SK-N-SH (cell line): ENCODE data around the gene VMAC. TPM values are rescaled to one million over a fixed set of nuclear protein-coding genes. Genes with fewer than 3 reads are reported as not detected.
A peak's percentile ranks its signal among the peaks of the same experiment; 100 is the strongest.

ENCODE experiments used
- CTCF ChIA-PET: fragments of 300-600, 350-600 bp; formaldehyde crosslinking; extraction: SDS; loops from one replicate; lab custom pipeline; 2021; lab: Yijun Ruan, JAX
- POLR2A ChIA-PET: fragments of 350-600 bp; sonication (Branson Sonifier 250); formaldehyde crosslinking; extraction: SDS; loops from one replicate; lab custom pipeline; 2020; ENCODE audit warnings: antibody characterized with exemption, inconsistent platforms; lab: Yijun Ruan, JAX
- DNase-seq: peaks from one replicate; pipeline ENCODE4 v3.0.0; 2012
- H2AFZ ChIP-seq: fragments of 200-600 bp; sonication (generic); 2 replicates; pipeline ENCODE4 v1.8.1; 2016; ENCODE audit warnings: antibody characterized with exemption, mild to moderate bottlenecking, low read depth
- H3F3A ChIP-seq: fragments of 200-600 bp; sonication (generic); replicated peaks from 2 replicates; pipeline ENCODE3; 2016; ENCODE audit warnings: antibody characterized with exemption, mild to moderate bottlenecking; ENCODE audit not compliant: insufficient read depth
- H3K27ac ChIP-seq, 2 experiments: fragments of 200-500 bp in 1 of 2; fragments of 200-600 bp in 1 of 2; sonication (Bioruptor generic) in 1 of 2; sonication (generic), shearing (Covaris generic) in 1 of 2; 2 replicates each; pipeline versions ENCODE4 v1.5.1 to v1.6.1; 2014 to 2016; ENCODE audit warnings: low read depth in 2 of 2, inconsistent platforms in 1 of 2, low read length in 1 of 2, mild to moderate bottlenecking in 1 of 2, mixed read lengths in 1 of 2
- H3K27me3 ChIP-seq: fragments of 200-600 bp; sonication (generic), shearing (Covaris generic); 2 replicates; pipeline ENCODE4 v1.6.1; 2016; ENCODE audit warnings: mixed run types; ENCODE audit not compliant: insufficient read depth
- H3K36me3 ChIP-seq, 2 experiments: fragments of 200-500 bp in 1 of 2; fragments of 200-600 bp in 1 of 2; sonication (Bioruptor generic) in 1 of 2; sonication (generic) in 1 of 2; replicated peaks in 1 of 2; 2 replicates each; pipeline versions ENCODE3 to v1.5.1; 2014 to 2016; ENCODE audit warnings: low read length in 1 of 2, mild to moderate bottlenecking in 1 of 2; ENCODE audit not compliant: insufficient read depth in 2 of 2, control insufficient read depth in 1 of 2
- H3K4me1 ChIP-seq, 2 experiments: fragments of 200-500 bp in 1 of 2; fragments of 200-600 bp in 1 of 2; sonication (Bioruptor generic) in 1 of 2; sonication (generic), shearing (Covaris generic) in 1 of 2; 2 replicates each; pipeline versions ENCODE4 v1.5.1 to v1.6.1; 2014 to 2016; ENCODE audit warnings: low read depth in 1 of 2, low read length in 1 of 2, mixed run types in 1 of 2; ENCODE audit not compliant: insufficient read depth in 2 of 2, control insufficient read depth in 1 of 2
- H3K4me2 ChIP-seq: fragments of 200-600 bp; sonication (generic), shearing (Covaris generic); 2 replicates; pipeline ENCODE4 v1.6.1; 2017; ENCODE audit warnings: mixed run types
- H3K4me3 ChIP-seq, 2 experiments: fragments of 200-500 bp in 1 of 2; fragments of 200-600 bp in 1 of 2; sonication (Bioruptor generic) in 1 of 2; sonication (generic), shearing (Covaris generic) in 1 of 2; 2 replicates each; pipeline versions ENCODE4 v1.5.1 to v1.8.1; 2014 to 2016; ENCODE audit warnings: low read depth in 2 of 2, inconsistent platforms in 1 of 2, low read length in 1 of 2, mild to moderate bottlenecking in 1 of 2, mixed read lengths in 1 of 2, moderate library complexity in 1 of 2
- H3K79me2 ChIP-seq: fragments of 200-600 bp; sonication (generic); 2 replicates; pipeline ENCODE4 v1.8.1; 2017; ENCODE audit warnings: mild to moderate bottlenecking; ENCODE audit not compliant: insufficient read depth
- H3K9ac ChIP-seq: fragments of 200-600 bp; sonication (generic); 2 replicates; pipeline ENCODE4 v1.6.1; 2017; ENCODE audit warnings: mixed run types
- H3K9me2 ChIP-seq: fragments of 200-600 bp; sonication (generic); 2 replicates; pipeline ENCODE4 v1.6.1; 2017; ENCODE audit warnings: mixed run types
- H3K9me3 ChIP-seq: fragments of 200-600 bp; sonication (generic); 2 replicates; pipeline ENCODE4 v1.6.1; 2017; ENCODE audit warnings: mixed run types, mild to moderate bottlenecking, moderate library complexity
- H4K20me1 ChIP-seq: fragments of 200-600 bp; sonication (generic); 2 replicates; pipeline ENCODE4 v1.6.1; 2017; ENCODE audit warnings: mild to moderate bottlenecking, mixed run types; ENCODE audit not compliant: insufficient read depth
- ELF1 ChIP-seq: IDR thresholded peaks from 2 replicates; pipeline ENCODE4 v1.4.0; 2012
- FOXM1 ChIP-seq: IDR thresholded peaks from 2 replicates; pipeline ENCODE4 v1.4.0; 2012; ENCODE audit warnings: low read depth, mild to moderate bottlenecking
- JUND ChIP-seq: IDR thresholded peaks from 2 replicates; pipeline ENCODE4 v1.4.0; 2012
- RAD21 ChIP-seq: IDR thresholded peaks from 2 replicates; pipeline ENCODE4 v1.6.1; 2012; ENCODE audit warnings: mild to moderate bottlenecking, low read length
- RCOR1 ChIP-seq: fragments of 150-350 bp; IDR thresholded peaks from 2 replicates; pipeline ENCODE4 v1.6.1; 2017; ENCODE audit warnings: antibody characterized with exemption, low read length
- RFX5 ChIP-seq: IDR thresholded peaks from 2 replicates; pipeline ENCODE4 v1.6.1; 2012; ENCODE audit warnings: mild to moderate bottlenecking, improper control_type of control experiment, low read length
- RXRA ChIP-seq: IDR thresholded peaks from 2 replicates; pipeline ENCODE4 v1.4.0; 2012; ENCODE audit warnings: low read depth, mild to moderate bottlenecking, borderline replicate concordance
- TAF1 ChIP-seq: IDR thresholded peaks from 2 replicates; pipeline ENCODE4 v1.6.1; 2012; ENCODE audit warnings: low read depth, mild to moderate bottlenecking, low read length, moderate library complexity, borderline replicate concordance
- TEAD4 ChIP-seq: IDR thresholded peaks from 2 replicates; pipeline ENCODE4 v1.4.0; 2012; ENCODE audit warnings: mild to moderate bottlenecking, borderline replicate concordance; ENCODE audit not compliant: insufficient read depth
- USF1 ChIP-seq: IDR thresholded peaks from 2 replicates; pipeline ENCODE4 v1.4.0; 2012; ENCODE audit warnings: low read depth, borderline replicate concordance
- YY1 ChIP-seq: IDR thresholded peaks from 2 replicates; pipeline ENCODE4 v1.4.0; 2012; ENCODE audit warnings: low read depth, mild to moderate bottlenecking
- ZBTB33 ChIP-seq: IDR thresholded peaks from 2 replicates; pipeline ENCODE4 v1.4.0; 2012; ENCODE audit warnings: low read depth, borderline replicate concordance
- WGBS: methylation state at CpG from one replicate; pipeline ENCODE4 v1.1.6; 2017; ENCODE audit warnings: low lambda C conversion rate; 5-methylcytosine and 5-hydroxymethylcytosine counted together
- polyA plus RNA-seq, 3 experiments: library from polyadenylated mRNA; depleted of rRNA; stranded (reverse); fragments of >200 nt; gene quantifications; 2 replicates each; pipeline ENCODE4 v1.2.3, GENCODE V29; 2012

Gene VMAC
- polyA plus RNA-seq, 1 of the 3 experiments (the other 2 are of a cell fraction) = 6.5 TPM

GRCh38 chr19:5929179-5929578, 24.5 kb downstream of the VMAC start:
- H4K20me1 ChIP-seq = no peaks in the 10 kb centered on the region; the same call in 1 of the 2 replicates
- peak overlapping the region in 1 of 2 experiments; percentile 96; a peak in 2 of 4 replicates for H3K27ac ChIP-seq
- no peaks in the 10 kb centered on the region for H3K79me2 ChIP-seq
- TF ChIP-seq ZBTB33 (no peak), JUND (no peak)
- H3F3A ChIP-seq = no peaks in the 10 kb centered on the region
- H3K4me3 ChIP-seq = no peak overlapping the region
- no peaks in the 10 kb centered on the region for H3K9me3 ChIP-seq
- H3K9me2 ChIP-seq = no peaks in the 10 kb centered on the region
- CTCF ChIA-PET = interaction anchor here (1.2 to 2.3 kb wide), 3 partner anchors 25 to 125 kb away, joined by 4 to 9 read pairs (median 6); partner anchors contain the start of gene NDUFA11
- H3K27me3 ChIP-seq = no peaks in the 10 kb centered on the region
- H2AFZ ChIP-seq = no peak overlapping the region
- no peak overlapping the region for H3K4me2 ChIP-seq
- POLR2A ChIA-PET = interaction anchor here (1.2 kb wide), 1 partner anchor 8 kb away, joined by 4 read pairs; no protein-coding TSS in a partner anchor
- H3K36me3 ChIP-seq = peaks cover 23 to 77% of the 10 kb centered on the region in 2 experiments
- no peak for DNase-seq
- no peak overlapping the region for H3K9ac ChIP-seq
- WGBS = 91% methylated on average over 13 of the region's 13 CpGs
- H3K4me1 ChIP-seq = peaks cover 1 to 66% of the 10 kb centered on the region in 2 experiments; a peak in 2 of 4 replicates

GRCh38 chr19:5929625-5930024, 25.0 kb downstream of the VMAC start:
- peak overlapping the region in 1 of 2 experiments; percentile 96; a peak in 1 of 4 replicates for H3K27ac ChIP-seq
- 95% methylated on average over 14 of the region's 14 CpGs for WGBS

More at GRCh38 chr19:5929625-5930024, 25.0 kb downstream of the VMAC start:
- no peaks in the 10 kb centered on the region for H3F3A ChIP-seq
- peaks cover 6 to 71% of the 10 kb centered on the region in 2 experiments; a peak in 3 of 4 replicates for H3K4me1 ChIP-seq
- H3K9me3 ChIP-seq = no peaks in the 10 kb centered on the region
- H3K36me3 ChIP-seq = peaks cover 23 to 72% of the 10 kb centered on the region in 2 experiments
- H3K9ac ChIP-seq = no peak overlapping the region
- peaks cover 2% of the 10 kb centered on the region; the same call in 1 of the 2 replicates for H3K79me2 ChIP-seq
- ChIA-PET POLR2A (no interaction called here), CTCF (interaction anchor here (1.1 to 2.3 kb wide), 3 partner anchors 26 to 93 kb away, joined by 4 to 9 read pairs (median 6); partner anchors contain the start of gene NDUFA11)
- no peak for DNase-seq
- peaks cover 3% of the 10 kb centered on the region; the same call in 1 of the 2 replicates for H4K20me1 ChIP-seq
- H3K4me2 ChIP-seq = no peak overlapping the region
- H2AFZ ChIP-seq = no peak overlapping the region
- H3K27me3 ChIP-seq = no peaks in the 10 kb centered on the region
- H3K9me2 ChIP-seq = no peaks in the 10 kb centered on the region
- TF ChIP-seq RCOR1 (no peak), TAF1 (no peak), RXRA (no peak), TEAD4 (no peak), ELF1 (no peak), RAD21 (no peak), YY1 (no peak), USF1 (no peak), FOXM1 (no peak), RFX5 (no peak)
- H3K4me3 ChIP-seq = no peak overlapping the region
